ENCODE results near the gene TBL1X.

DNA sequence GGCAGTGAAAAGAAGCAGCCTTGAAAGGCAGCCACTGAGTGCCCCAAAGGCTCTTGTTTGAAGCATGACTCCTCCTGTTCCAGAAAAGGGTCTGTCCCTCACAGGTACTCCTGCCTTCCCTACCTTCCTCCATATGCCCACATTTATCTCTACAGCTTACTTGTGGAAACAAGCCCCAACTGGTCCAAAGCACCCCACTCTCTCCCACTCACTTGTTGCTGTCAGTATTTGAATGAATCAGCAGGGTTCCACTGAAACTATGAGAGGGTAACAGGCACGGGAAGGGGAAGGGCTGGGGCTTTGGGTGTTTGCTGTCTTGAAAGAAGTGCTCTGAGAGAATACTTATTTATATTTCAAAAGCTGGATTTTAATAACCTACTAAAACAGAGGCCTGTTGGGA is 265.9 kb downstream of the TBL1X start:
- no peak for TF ChIP-seq U2AF1 (optimal IDR thresholded peaks at IDR 0.05; ENCODE audit: low read depth, low read length)
- TF ChIP-seq, protein P1, sequence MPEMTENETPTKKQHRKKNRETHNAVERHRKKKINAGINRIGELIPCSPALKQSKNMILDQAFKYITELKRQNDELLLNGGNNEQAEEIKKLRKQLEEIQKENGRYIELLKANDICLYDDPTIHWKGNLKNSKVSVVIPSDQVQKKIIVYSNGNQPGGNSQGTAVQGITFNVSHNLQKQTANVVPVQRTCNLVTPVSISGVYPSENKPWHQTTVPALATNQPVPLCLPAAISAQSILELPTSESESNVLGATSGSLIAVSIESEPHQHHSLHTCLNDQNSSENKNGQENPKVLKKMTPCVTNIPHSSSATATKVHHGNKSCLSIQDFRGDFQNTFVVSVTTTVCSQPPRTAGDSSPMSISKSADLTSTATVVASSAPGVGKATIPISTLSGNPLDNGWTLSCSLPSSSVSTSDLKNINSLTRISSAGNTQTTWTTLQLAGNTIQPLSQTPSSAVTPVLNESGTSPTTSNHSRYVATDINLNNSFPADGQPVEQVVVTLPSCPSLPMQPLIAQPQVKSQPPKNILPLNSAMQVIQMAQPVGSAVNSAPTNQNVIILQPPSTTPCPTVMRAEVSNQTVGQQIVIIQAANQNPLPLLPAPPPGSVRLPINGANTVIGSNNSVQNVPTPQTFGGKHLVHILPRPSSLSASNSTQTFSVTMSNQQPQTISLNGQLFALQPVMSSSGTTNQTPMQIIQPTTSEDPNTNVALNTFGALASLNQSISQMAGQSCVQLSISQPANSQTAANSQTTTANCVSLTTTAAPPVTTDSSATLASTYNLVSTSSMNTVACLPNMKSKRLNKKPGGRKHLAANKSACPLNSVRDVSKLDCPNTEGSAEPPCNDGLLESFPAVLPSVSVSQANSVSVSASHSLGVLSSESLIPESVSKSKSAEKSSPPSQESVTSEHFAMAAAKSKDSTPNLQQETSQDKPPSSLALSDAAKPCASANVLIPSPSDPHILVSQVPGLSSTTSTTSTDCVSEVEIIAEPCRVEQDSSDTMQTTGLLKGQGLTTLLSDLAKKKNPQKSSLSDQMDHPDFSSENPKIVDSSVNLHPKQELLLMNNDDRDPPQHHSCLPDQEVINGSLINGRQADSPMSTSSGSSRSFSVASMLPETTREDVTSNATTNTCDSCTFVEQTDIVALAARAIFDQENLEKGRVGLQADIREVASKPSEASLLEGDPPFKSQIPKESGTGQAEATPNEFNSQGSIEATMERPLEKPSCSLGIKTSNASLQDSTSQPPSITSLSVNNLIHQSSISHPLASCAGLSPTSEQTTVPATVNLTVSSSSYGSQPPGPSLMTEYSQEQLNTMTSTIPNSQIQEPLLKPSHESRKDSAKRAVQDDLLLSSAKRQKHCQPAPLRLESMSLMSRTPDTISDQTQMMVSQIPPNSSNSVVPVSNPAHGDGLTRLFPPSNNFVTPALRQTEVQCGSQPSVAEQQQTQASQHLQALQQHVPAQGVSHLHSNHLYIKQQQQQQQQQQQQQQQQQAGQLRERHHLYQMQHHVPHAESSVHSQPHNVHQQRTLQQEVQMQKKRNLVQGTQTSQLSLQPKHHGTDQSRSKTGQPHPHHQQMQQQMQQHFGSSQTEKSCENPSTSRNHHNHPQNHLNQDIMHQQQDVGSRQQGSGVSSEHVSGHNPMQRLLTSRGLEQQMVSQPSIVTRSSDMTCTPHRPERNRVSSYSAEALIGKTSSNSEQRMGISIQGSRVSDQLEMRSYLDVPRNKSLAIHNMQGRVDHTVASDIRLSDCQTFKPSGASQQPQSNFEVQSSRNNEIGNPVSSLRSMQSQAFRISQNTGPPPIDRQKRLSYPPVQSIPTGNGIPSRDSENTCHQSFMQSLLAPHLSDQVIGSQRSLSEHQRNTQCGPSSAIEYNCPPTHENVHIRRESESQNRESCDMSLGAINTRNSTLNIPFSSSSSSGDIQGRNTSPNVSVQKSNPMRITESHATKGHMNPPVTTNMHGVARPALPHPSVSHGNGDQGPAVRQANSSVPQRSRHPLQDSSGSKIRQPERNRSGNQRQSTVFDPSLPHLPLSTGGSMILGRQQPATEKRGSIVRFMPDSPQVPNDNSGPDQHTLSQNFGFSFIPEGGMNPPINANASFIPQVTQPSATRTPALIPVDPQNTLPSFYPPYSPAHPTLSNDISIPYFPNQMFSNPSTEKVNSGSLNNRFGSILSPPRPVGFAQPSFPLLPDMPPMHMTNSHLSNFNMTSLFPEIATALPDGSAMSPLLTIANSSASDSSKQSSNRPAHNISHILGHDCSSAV (CRISPR knock-in tag; IDR thresholded peaks at IDR 0.05; ENCODE audit: borderline replicate concordance) = no peak
- TF ChIP-seq, protein P2, sequence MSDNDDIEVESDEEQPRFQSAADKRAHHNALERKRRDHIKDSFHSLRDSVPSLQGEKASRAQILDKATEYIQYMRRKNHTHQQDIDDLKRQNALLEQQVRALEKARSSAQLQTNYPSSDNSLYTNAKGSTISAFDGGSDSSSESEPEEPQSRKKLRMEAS (IDR thresholded peaks at IDR 0.05) = no peak
- TF ChIP-seq ZNF331 (CRISPR knock-in tag; IDR thresholded peaks at IDR 0.05) = no peak
- TF ChIP-seq, protein P3, sequence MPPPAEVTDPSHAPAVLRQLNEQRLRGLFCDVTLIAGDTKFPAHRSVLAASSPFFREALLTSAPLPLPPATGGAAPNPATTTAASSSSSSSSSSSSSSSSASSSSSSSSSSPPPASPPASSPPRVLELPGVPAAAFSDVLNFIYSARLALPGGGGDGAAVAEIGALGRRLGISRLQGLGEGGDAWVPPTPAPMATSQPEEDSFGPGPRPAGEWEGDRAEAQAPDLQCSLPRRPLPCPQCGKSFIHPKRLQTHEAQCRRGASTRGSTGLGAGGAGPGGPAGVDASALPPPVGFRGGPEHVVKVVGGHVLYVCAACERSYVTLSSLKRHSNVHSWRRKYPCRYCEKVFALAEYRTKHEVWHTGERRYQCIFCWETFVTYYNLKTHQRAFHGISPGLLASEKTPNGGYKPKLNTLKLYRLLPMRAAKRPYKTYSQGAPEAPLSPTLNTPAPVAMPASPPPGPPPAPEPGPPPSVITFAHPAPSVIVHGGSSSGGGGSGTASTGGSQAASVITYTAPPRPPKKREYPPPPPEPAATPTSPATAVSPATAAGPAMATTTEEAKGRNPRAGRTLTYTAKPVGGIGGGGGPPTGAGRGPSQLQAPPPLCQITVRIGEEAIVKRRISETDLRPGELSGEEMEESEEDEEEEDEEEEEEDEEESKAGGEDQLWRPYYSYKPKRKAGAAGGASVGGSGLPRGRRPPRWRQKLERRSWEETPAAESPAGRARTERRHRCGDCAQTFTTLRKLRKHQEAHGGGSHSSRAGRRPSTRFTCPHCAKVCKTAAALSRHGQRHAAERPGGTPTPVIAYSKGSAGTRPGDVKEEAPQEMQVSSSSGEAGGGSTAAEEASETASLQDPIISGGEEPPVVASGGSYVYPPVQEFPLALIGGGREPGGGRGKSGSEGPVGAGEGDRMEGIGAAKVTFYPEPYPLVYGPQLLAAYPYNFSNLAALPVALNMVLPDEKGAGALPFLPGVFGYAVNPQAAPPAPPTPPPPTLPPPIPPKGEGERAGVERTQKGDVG (CRISPR knock-in tag; IDR thresholded peaks at IDR 0.05; ENCODE audit: borderline replicate concordance) = no peak
- TF ChIP-seq, protein P4, sequence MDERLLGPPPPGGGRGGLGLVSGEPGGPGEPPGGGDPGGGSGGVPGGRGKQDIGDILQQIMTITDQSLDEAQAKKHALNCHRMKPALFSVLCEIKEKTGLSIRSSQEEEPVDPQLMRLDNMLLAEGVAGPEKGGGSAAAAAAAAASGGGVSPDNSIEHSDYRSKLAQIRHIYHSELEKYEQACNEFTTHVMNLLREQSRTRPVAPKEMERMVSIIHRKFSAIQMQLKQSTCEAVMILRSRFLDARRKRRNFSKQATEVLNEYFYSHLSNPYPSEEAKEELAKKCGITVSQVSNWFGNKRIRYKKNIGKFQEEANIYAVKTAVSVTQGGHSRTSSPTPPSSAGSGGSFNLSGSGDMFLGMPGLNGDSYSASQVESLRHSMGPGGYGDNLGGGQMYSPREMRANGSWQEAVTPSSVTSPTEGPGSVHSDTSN (CRISPR knock-in tag; IDR thresholded peaks at IDR 0.05) = no peak
- no peak for TF ChIP-seq MEIS2 (CRISPR knock-in tag; IDR thresholded peaks at IDR 0.05)
- TF ChIP-seq SIN3A (IDR thresholded peaks at IDR 0.05; ENCODE audit: borderline replicate concordance, low read depth, low read length) = no peak
- TF ChIP-seq RFX3 (CRISPR knock-in tag; IDR thresholded peaks at IDR 0.05) = no peak
- TF ChIP-seq TRIM24 (CRISPR knock-in tag; IDR thresholded peaks at IDR 0.05) = no peak
- no peak for TF ChIP-seq PHF20 (CRISPR knock-in tag; IDR thresholded peaks at IDR 0.05)
- TF ChIP-seq SP1 (IDR thresholded peaks at IDR 0.05) = no peak
- TF ChIP-seq SP1 (CRISPR knock-in tag; IDR thresholded peaks at IDR 0.05) = no peak
- TF ChIP-seq ZNF274 (CRISPR knock-in tag; IDR thresholded peaks at IDR 0.05) = no peak
